Neutrophil (primary cell): ENCODE results near the gene POLA1.

Experiments
- H3K27ac ChIP-seq: fragments of 200-600 bp; sonication (generic); 2 replicates; pipeline ENCODE4 v1.5.1; 2016; ENCODE audit warnings: mild to moderate bottlenecking, moderate library complexity
- H3K27me3 ChIP-seq: fragments of 200-600 bp; sonication (generic); 2 replicates; pipeline ENCODE4 v1.6.0; 2016; ENCODE audit warnings: mild to moderate bottlenecking
- H3K36me3 ChIP-seq: fragments of 200-600 bp; sonication (generic); 2 replicates; pipeline ENCODE4 v1.5.1; 2017
- H3K4me1 ChIP-seq, 2 experiments: fragments of 200-600 bp in 1 of 2; sonication (generic) in 1 of 2; 1 replicate in 1 of 2; 2 replicates in 1 of 2; pipeline versions ENCODE4 v1.5.1 to v1.6.1; 2013 to 2016; ENCODE audit warnings: low read depth in 1 of 2, low read length in 1 of 2, mild to moderate bottlenecking in 1 of 2, moderate library complexity in 1 of 2; ENCODE audit not compliant: control insufficient read depth in 1 of 2, insufficient read depth in 1 of 2
- H3K4me3 ChIP-seq, 2 experiments: fragments of 200-600 bp in 1 of 2; sonication (generic) in 1 of 2; 1 replicate in 1 of 2; 2 replicates in 1 of 2; pipeline ENCODE4 v1.5.1; 2013 to 2016; ENCODE audit warnings: low read depth in 1 of 2, low read length in 1 of 2, mild to moderate bottlenecking in 1 of 2, moderate library complexity in 1 of 2
- H3K9me3 ChIP-seq: fragments of 200-600 bp; sonication (generic); 2 replicates; pipeline ENCODE4 v1.5.1; 2016
- TF ChIP-seq, protein P1 (sequence below): fragments of 200-600 bp; sonication (generic); IDR thresholded peaks from 2 replicates; pipeline ENCODE4 v1.5.1; 2016; ENCODE audit warnings: antibody characterized with exemption

The POLA1 gene

DNA sequence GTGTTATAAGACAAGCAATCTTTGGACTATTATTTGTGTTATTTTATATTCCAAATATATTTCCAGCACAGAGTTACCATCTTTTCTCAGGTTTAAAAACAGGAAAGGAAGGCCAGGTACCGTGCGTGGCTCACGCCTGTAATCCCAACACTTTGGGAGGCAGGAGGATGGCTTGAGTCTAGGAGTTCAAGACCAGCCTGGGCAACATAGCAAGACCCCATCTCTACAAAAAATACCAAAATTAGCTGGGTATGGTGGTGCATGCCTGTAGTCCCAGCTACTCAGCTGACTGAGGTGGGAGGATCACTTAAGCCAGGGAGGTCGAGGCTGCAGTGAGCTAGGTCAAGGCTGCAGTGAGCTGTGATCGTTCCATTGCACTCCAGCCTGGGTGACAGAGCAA, 140.0 kb downstream of the POLA1 start:
- H3K36me3 ChIP-seq, result no peaks in the 10 kb centered on the region
- H3K4me3 ChIP-seq, result no peak overlapping the region
- H3K4me1 ChIP-seq, result no peaks in the 10 kb centered on the region
- H3K27ac ChIP-seq, result no peak overlapping the region
- TF ChIP-seq, protein P1, sequence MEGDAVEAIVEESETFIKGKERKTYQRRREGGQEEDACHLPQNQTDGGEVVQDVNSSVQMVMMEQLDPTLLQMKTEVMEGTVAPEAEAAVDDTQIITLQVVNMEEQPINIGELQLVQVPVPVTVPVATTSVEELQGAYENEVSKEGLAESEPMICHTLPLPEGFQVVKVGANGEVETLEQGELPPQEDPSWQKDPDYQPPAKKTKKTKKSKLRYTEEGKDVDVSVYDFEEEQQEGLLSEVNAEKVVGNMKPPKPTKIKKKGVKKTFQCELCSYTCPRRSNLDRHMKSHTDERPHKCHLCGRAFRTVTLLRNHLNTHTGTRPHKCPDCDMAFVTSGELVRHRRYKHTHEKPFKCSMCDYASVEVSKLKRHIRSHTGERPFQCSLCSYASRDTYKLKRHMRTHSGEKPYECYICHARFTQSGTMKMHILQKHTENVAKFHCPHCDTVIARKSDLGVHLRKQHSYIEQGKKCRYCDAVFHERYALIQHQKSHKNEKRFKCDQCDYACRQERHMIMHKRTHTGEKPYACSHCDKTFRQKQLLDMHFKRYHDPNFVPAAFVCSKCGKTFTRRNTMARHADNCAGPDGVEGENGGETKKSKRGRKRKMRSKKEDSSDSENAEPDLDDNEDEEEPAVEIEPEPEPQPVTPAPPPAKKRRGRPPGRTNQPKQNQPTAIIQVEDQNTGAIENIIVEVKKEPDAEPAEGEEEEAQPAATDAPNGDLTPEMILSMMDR, result no peak
- H3K27me3 ChIP-seq, result no peaks in the 10 kb centered on the region
- H3K9me3 ChIP-seq, result no peaks in the 10 kb centered on the region

GRCh38 chrX:24837966-24838365, 144.2 kb downstream of the POLA1 start:
- Histone ChIP-seq H3K36me3 (no peaks in the 10 kb centered on the region), H3K4me3 (no peak overlapping the region), H3K4me1 (no peaks in the 10 kb centered on the region), H3K27ac (no peak overlapping the region), H3K9me3 (no peaks in the 10 kb centered on the region), H3K27me3 (no peaks in the 10 kb centered on the region)
- TF ChIP-seq, protein P1, result no peak

DNA sequence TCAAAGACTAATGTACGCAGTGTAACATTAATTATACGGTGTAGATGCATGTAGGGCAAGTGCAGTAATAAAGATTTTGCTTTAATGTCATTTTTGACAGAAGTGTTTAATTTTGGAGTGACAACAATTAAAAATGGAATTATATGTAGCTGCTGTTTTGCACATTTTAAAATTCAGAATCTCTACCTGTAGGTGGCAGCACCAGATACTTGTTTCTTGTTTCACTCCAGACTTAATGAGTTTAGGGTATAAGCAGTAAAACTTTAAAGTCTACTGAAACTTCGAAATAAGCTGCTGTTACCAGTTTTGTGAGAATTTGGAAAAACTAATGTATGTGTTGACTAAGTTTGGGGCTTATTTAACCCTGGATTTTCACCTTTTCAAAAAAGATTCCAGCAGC, 144.9 kb downstream of the POLA1 start:
- no peaks in the 10 kb centered on the region for H3K36me3 ChIP-seq
- no peaks in the 10 kb centered on the region for H3K27me3 ChIP-seq
- no peak overlapping the region for H3K27ac ChIP-seq
- TF ChIP-seq, protein P1, result no peak
- no peak overlapping the region for H3K4me3 ChIP-seq
- H3K9me3 ChIP-seq, result no peaks in the 10 kb centered on the region
- H3K4me1 ChIP-seq, result no peaks in the 10 kb centered on the region

- H3K4me1 ChIP-seq, result no peaks in the 10 kb centered on the region
- TF ChIP-seq, protein P1, result no peak
- H3K27me3 ChIP-seq, result no peaks in the 10 kb centered on the region
- no peaks in the 10 kb centered on the region for H3K9me3 ChIP-seq
- H3K36me3 ChIP-seq, result no peaks in the 10 kb centered on the region
- H3K4me3 ChIP-seq, result no peak overlapping the region
- no peak overlapping the region for H3K27ac ChIP-seq
Measured at GRCh38 chrX:24839331-24839730, 145.6 kb downstream of the POLA1 start.

DNA sequence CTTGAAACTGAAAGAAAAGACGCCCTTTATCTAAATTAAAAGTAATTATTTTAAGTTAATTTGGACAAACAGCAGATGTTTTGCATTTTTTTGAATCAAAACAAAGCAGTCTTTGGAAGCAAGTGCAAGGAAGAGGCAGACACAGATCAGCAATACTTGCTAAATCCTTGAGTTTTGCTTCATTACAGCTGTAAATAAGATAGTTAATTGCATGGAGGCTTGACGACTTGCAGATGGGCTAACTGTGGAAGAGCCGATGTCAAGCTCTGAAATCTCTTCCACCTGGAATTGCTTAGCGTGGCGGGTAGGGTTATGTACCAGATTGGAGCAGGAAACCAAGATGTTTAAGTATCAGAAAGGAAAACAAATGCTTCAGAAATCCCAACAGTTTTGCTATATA, 148.8 kb downstream of the POLA1 start:
- Histone ChIP-seq H3K4me1 (no peaks in the 10 kb centered on the region), H3K27ac (no peak overlapping the region), H3K9me3 (no peaks in the 10 kb centered on the region), H3K36me3 (no peaks in the 10 kb centered on the region), H3K27me3 (no peaks in the 10 kb centered on the region), H3K4me3 (no peak overlapping the region)
- TF ChIP-seq, protein P1, result no peak

DNA sequence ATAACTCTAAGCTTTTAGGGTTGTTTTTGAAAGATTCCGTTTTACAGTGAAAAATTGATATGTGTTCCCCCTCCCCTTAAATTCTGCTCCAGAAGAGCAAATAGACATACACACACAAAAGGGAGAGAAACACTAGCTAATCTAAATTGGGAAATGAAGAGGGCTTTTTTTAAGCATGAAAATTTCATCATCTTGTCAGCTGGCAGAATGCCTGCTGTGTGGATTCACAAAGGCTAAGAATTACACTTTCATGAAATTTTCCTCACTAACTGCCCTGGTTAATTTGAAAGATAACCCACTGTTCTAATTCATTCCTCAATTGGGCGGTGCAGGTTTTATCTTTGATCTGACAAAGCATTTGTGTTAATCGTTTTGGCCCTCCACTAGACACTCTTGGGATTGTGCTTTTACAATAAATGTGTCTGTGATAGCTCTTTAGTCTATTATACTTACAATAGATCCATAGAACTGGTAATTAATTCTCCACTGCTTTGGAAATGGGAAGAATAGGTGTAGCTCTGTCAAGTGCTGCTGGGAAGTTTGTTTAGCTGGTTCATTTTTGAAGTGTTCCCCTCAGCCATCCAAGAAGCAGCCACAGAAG, 152.9 kb downstream of the POLA1 start:
- no peaks in the 10 kb centered on the region for H3K27me3 ChIP-seq
- no peaks in the 10 kb centered on the region for H3K4me1 ChIP-seq
- H3K27ac ChIP-seq, result no peak overlapping the region
- no peak overlapping the region for H3K4me3 ChIP-seq
- TF ChIP-seq, protein P1, result no peak
- no peaks in the 10 kb centered on the region for H3K36me3 ChIP-seq
- no peaks in the 10 kb centered on the region for H3K9me3 ChIP-seq
